DMS53 treated with DMSO at 0.1 percent for 48 hours (cell line): ENCODE measurements around the gene ENKD1.
"Not testable (repeated sequence)": the region's sequence is repeated elsewhere in the genome, so short reads cannot be mapped to it uniquely, and the experiment has no call there.

Experiments used
- DNase-seq: peaks from one replicate; lab custom pipeline; 2025; ENCODE audit not compliant: unreplicated experiment; lab: John Stamatoyannopoulos, UW

Gene ENKD1

GRCh38 chr16:67666559-67667452 lies at the start of gene ENKD1, which contains the start of gene C16orf86:
Gene ENKD1, minus strand, starts transcription at chr16:67666750. Its CDS starts 308 bp downstream, at chr16:67666442.
Gene C16orf86, plus strand, starts transcription at chr16:67666814. Its CDS starts 157 bp downstream, at chr16:67666971.
- DNase-seq, result peak; percentile 37

GRCh38 chr16:67716097-67716496 lies 49.5 kb upstream of the ENKD1 start:
- DNase-seq, result no peak

- no peak for DNase-seq
Measured at GRCh38 chr16:67714522-67714921, 48.0 kb upstream of the ENKD1 start.

GRCh38 chr16:67713647-67714273 lies 47.2 kb upstream of the ENKD1 start:
- DNase-seq, result no peak

GRCh38 chr16:67710607-67711006 lies 44.1 kb upstream of the ENKD1 start:
- DNase-seq, result no peak

GRCh38 chr16:67709050-67709449 lies 42.5 kb upstream of the ENKD1 start:
- DNase-seq, result no peak

GRCh38 chr16:67708368-67708771 lies 41.8 kb upstream of the ENKD1 start:
- DNase-seq, result no peak

GRCh38 chr16:67707790-67708189 lies 41.2 kb upstream of the ENKD1 start:
- DNase-seq, result no peak

- DNase-seq, result no peak
Measured at GRCh38 chr16:67707210-67707609, 40.7 kb upstream of the ENKD1 start.

- no peak for DNase-seq
Measured at GRCh38 chr16:67704110-67704509, 37.6 kb upstream of the ENKD1 start.

- DNase-seq, result no peak
Measured at GRCh38 chr16:67703626-67704025, 37.1 kb upstream of the ENKD1 start.

GRCh38 chr16:67702130-67702529 lies 35.6 kb upstream of the ENKD1 start:
- no peak for DNase-seq

- no peak for DNase-seq
Measured at GRCh38 chr16:67701420-67701819, 34.9 kb upstream of the ENKD1 start.

GRCh38 chr16:67699265-67699664 lies 32.7 kb upstream of the ENKD1 start:
- no peak for DNase-seq

GRCh38 chr16:67697422-67698185 lies 31.1 kb upstream of the ENKD1 start:
- no peak for DNase-seq

GRCh38 chr16:67694611-67695010 lies 28.1 kb upstream of the ENKD1 start:
- no peak for DNase-seq

GRCh38 chr16:67693517-67694285 lies 27.2 kb upstream of the ENKD1 start:
- DNase-seq, result not testable (repeated sequence)

- DNase-seq, result no peak
Measured at GRCh38 chr16:67685388-67686112, 19.0 kb upstream of the ENKD1 start.

- no peak for DNase-seq
Measured at GRCh38 chr16:67683767-67684166, 17.2 kb upstream of the ENKD1 start.
